GM12801 (cell line): Measurements from ENCODE around the gene RCOR3.

Experiments
- TF ChIP-seq, protein P1 (sequence below): IDR thresholded peaks from one replicate; pipeline ENCODE4 v1.5.1; 2011; ENCODE audit warnings: control low read depth; ENCODE audit not compliant: insufficient read length; ENCODE audit errors: extremely low read depth

Gene RCOR3

DNA sequence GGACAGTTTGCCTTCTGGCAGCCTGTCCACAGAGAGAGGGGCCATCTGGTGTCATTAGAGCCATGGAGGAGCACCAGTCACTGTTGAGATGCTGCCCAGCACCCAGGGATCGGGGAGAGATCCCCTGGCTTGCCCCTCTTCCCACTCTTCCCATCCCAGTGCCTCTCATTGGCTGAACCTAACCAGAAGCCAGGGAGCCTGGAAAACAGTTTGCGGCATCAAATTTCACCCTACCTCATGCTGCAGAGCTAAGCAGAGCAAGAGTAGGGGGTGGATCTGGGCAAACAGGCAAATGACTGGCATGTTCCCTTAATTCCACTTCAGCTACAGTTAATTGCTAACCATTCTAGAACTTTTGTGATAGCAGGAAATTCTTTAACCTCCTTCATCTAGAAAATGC lies 86.6 kb downstream of the RCOR3 start:
- TF ChIP-seq, protein P1, sequence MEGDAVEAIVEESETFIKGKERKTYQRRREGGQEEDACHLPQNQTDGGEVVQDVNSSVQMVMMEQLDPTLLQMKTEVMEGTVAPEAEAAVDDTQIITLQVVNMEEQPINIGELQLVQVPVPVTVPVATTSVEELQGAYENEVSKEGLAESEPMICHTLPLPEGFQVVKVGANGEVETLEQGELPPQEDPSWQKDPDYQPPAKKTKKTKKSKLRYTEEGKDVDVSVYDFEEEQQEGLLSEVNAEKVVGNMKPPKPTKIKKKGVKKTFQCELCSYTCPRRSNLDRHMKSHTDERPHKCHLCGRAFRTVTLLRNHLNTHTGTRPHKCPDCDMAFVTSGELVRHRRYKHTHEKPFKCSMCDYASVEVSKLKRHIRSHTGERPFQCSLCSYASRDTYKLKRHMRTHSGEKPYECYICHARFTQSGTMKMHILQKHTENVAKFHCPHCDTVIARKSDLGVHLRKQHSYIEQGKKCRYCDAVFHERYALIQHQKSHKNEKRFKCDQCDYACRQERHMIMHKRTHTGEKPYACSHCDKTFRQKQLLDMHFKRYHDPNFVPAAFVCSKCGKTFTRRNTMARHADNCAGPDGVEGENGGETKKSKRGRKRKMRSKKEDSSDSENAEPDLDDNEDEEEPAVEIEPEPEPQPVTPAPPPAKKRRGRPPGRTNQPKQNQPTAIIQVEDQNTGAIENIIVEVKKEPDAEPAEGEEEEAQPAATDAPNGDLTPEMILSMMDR, result no peak

- TF ChIP-seq, protein P1, result no peak
Measured at GRCh38 chr1:211347077-211347844, 88.1 kb downstream of the RCOR3 start.

DNA sequence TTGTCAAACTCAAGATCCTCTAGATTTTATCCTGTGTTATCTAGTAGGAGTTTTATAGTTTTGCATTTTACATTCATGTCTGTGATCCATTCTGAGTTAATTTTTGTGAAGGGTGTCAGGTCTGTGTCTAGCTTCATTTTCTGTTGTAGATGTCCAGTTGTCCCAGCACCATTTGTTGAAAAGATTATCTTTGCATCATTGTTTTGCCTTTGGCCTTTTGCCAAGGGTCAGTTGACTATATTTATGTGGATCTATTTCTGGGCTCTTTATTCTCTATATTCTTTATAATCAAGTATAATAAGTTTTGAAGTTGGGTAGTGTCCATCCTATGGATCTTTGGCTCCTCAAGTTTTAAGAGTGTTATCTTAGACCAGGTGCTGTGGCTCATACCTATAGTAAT lies 89.4 kb downstream of the RCOR3 start:
- TF ChIP-seq, protein P1, result no peak

DNA sequence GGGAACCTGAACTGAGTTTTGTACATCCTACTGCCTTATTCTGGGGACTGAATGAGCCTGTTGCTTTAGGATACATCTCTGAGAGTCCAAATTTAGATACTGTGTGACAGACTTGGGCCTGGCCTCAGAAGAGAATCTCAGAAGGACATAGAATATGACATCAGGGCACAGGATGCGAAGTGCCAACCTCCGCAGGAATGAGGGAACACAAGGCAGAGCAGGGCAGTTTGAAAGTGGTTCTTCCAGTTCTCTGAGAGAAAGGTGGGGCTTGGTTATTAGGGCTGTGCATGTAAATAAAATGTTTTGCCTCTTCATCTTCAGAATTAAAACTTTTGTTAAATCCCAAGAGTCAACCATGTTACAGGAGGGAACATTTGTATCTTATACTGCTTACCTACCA lies 90.6 kb downstream of the RCOR3 start:
- TF ChIP-seq, protein P1, result no peak

DNA sequence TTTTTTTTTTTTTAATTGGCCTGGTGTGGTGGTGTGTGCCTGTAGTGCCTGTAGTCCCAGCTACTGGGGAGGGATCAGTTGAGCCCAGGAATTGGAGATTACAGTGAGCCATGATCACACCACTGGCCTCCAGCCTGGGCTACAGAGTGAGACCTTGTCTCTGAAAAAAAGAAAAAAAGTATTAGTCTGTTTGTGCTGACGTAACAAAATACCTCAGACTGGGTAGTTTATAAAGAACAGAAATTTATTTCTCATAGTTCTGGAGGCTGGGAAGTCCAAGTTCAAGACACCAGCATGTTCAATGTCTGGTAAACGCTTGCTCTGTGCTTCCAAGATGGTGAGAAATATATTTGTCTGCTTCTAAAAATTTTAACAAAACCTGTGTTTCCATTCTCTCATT lies 93.3 kb downstream of the RCOR3 start:
- TF ChIP-seq, protein P1, result no peak

GRCh38 chr1:211352985-211353515 lies 93.9 kb downstream of the RCOR3 start:
- TF ChIP-seq, protein P1, result no peak

DNA sequence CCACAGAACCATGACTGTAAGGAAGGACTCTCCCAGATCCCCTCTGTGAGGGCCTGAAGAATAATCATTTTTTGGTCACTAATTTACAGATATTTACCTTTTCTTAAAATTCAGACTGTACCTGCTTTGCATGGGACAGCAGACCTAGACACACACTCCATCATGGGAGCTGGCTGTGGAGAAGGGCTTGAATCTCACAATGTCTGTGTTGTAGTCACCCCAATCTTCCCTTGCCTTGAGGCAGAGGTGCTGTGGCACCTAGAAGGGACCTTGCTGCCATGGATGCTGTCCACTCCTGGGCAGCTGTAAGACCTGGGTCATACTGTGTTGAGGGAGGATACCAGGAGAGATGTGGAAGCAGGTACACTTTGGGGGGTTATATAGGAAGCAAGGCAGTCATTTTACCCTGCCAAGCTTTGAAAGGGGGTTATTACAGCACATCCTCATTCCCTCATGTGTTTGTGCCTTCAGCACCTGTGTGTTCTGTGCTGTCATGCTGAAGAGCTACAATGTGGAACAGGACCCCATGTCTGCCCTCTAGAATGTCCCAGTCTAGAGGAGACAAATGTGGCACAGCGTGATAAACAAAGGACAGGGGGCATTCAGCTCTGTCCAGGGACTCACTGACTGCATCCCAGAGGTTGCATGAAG lies 94.5 kb downstream of the RCOR3 start:
- TF ChIP-seq, protein P1, result no peak
